ENCODE results near the gene ZNF841. TPM values are rescaled to one million over a fixed set of nuclear protein-coding genes. Genes with fewer than 3 reads are reported as not detected.

Gene ZNF841
- total and polyA plus RNA-seq, 2 of the 13 experiments (the other 11 are each of a cell fraction or from before 2014, with no cell fraction given), result 6.2 to 14.2 TPM

DNA sequence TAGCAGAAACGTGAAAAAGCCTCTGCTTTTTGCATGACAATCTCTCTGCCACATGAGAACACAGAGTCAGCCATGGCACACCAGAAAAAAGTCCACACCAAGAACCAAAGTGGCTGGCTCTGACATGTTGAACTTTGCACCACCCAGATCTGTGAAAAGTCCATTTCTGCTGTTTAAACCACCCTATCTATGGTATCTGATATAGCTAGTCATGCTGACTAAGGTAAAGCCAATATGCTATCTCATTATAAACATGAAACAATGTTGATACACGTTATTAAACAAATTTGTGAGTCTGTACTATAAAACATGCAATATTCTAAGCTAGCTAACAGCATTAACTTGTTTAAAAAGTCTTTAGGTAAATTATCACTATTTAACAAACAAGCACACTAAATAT is 25.9 kb downstream of the ZNF841 start:
- no peak for FAIRE-seq
- no TSS peak for BruUV-seq (replicated peaks)

More for the DNA sequence above, 25.9 kb downstream of the ZNF841 start:
- intact Hi-C loops (cut with micrococcal nuclease; ENCODE audit: unreplicated experiment) (no loop called here), in situ Hi-C loops (cut with HindIII; ENCODE audit: extremely low pct_ligation_motif_present, low pct_unique_long_range_greater_than_20kb) (no loop called here)
- TF ChIP-seq, protein P1, sequence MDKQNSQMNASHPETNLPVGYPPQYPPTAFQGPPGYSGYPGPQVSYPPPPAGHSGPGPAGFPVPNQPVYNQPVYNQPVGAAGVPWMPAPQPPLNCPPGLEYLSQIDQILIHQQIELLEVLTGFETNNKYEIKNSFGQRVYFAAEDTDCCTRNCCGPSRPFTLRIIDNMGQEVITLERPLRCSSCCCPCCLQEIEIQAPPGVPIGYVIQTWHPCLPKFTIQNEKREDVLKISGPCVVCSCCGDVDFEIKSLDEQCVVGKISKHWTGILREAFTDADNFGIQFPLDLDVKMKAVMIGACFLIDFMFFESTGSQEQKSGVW (CRISPR knock-in tag; IDR thresholded peaks at IDR 0.05; ENCODE audit: borderline replicate concordance), result no peak
- TF ChIP-seq, protein P2, sequence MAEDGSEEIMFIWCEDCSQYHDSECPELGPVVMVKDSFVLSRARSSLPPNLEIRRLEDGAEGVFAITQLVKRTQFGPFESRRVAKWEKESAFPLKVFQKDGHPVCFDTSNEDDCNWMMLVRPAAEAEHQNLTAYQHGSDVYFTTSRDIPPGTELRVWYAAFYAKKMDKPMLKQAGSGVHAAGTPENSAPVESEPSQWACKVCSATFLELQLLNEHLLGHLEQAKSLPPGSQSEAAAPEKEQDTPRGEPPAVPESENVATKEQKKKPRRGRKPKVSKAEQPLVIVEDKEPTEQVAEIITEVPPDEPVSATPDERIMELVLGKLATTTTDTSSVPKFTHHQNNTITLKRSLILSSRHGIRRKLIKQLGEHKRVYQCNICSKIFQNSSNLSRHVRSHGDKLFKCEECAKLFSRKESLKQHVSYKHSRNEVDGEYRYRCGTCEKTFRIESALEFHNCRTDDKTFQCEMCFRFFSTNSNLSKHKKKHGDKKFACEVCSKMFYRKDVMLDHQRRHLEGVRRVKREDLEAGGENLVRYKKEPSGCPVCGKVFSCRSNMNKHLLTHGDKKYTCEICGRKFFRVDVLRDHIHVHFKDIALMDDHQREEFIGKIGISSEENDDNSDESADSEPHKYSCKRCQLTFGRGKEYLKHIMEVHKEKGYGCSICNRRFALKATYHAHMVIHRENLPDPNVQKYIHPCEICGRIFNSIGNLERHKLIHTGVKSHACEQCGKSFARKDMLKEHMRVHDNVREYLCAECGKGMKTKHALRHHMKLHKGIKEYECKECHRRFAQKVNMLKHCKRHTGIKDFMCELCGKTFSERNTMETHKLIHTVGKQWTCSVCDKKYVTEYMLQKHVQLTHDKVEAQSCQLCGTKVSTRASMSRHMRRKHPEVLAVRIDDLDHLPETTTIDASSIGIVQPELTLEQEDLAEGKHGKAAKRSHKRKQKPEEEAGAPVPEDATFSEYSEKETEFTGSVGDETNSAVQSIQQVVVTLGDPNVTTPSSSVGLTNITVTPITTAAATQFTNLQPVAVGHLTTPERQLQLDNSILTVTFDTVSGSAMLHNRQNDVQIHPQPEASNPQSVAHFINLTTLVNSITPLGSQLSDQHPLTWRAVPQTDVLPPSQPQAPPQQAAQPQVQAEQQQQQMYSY (CRISPR knock-in tag; IDR thresholded peaks at IDR 0.05), result peak; percentile 52; the same call in 1 of the 2 replicates
- POLR2A ChIA-PET, result no interaction called here
- ATAC-seq (no peak), DNase-seq (ENCODE audit: low spot score) (no peak)
- Histone ChIP-seq H3K4me3 (replicated peaks in 1 of 3; ENCODE audit: insufficient read depth in 1 of 3, low read depth in 2 of 3, low read length in 3 of 3) (no peak overlapping the region), H3K27ac (ENCODE audit: extremely low read length, insufficient read depth, low read length) (no peak overlapping the region), H3K9me3 (ENCODE audit: low read length) (peaks cover 87% of the 10 kb centered on the region), H3K79me2 (ENCODE audit: insufficient read depth, low read length) (no peaks in the 10 kb centered on the region), H2AFZ (ENCODE audit: low read length) (no peak overlapping the region), H4K20me1 (ENCODE audit: insufficient read depth, low read length) (no peaks in the 10 kb centered on the region), H3K27me3 (ENCODE audit: control insufficient read depth in 1 of 2, insufficient read depth in 2 of 2, low read length in 2 of 2) (no peaks in the 10 kb centered on the region), H3K4me2 (ENCODE audit: low read depth, low read length) (no peak overlapping the region), H3K36me3 (replicated peaks in 1 of 2; ENCODE audit: control insufficient read depth in 1 of 2, insufficient read depth in 2 of 2, low read length in 2 of 2) (peaks cover 30 to 80% of the 10 kb centered on the region in 2 experiments), H3K4me1 (ENCODE audit: insufficient read depth, low read length) (no peaks in the 10 kb centered on the region), H3K9ac (ENCODE audit: insufficient read depth, low read depth, low read length) (no peak overlapping the region)
- CTCF ChIA-PET (ENCODE audit: low intra/inter-chr PET ratio, low total read pairs), result no interaction called here
- WGBS (ENCODE audit: low lambda C conversion rate), result 98% methylated on average over 2 of the region's 2 CpGs

All from HepG2 (cell line).